A549 (cell line): Measurements from ENCODE around the gene SASS6.

ENCODE experiments used
- CBX2 ChIP-seq: fragments of 200-600 bp; sonication (generic); IDR thresholded peaks from 2 replicates; pipeline ENCODE4 v1.6.1; 2016; ENCODE audit warnings: low read depth, mild to moderate bottlenecking, borderline replicate concordance
- EHMT2 ChIP-seq: fragments of 200-600 bp; sonication (generic); IDR thresholded peaks from 2 replicates; pipeline ENCODE4 v1.6.1; 2016; ENCODE audit warnings: antibody characterized with exemption, low read depth, mild to moderate bottlenecking, moderate library complexity
- EP300 ChIP-seq, 2 experiments: fragments of >200 bp; sonication (Bioruptor Twin); formaldehyde crosslinking; IDR thresholded peaks; 2 replicates in 1 of 2; 3 replicates in 1 of 2; pipeline ENCODE4 v1.6.1; 2016 to 2017
- JUNB ChIP-seq: fragments of >200 bp; sonication (Bioruptor Twin); formaldehyde crosslinking; IDR thresholded peaks from 2 replicates; pipeline ENCODE4 v1.6.1; 2016
- POLR2A ChIP-seq: IDR thresholded peaks from 2 replicates; pipeline ENCODE4 v1.6.1; 2012; ENCODE audit warnings: mild to moderate bottlenecking, low read length
- TF ChIP-seq, protein P1 (sequence below): fragments of 150-350 bp; IDR thresholded peaks from 2 replicates; pipeline ENCODE4 v1.6.1; 2014; ENCODE audit warnings: low read depth, mild to moderate bottlenecking, low read length
- TF ChIP-seq, protein P2 (sequence below): fragments of >200 bp; sonication (Bioruptor Twin); formaldehyde crosslinking; IDR thresholded peaks from 3 replicates; pipeline ENCODE4 v1.5.1; 2016
- TF ChIP-seq, protein P3 (sequence below): fragments of >200 bp; sonication (Bioruptor Twin); formaldehyde crosslinking; IDR thresholded peaks from 2 replicates; pipeline ENCODE4 v1.6.1; 2016

DNA sequence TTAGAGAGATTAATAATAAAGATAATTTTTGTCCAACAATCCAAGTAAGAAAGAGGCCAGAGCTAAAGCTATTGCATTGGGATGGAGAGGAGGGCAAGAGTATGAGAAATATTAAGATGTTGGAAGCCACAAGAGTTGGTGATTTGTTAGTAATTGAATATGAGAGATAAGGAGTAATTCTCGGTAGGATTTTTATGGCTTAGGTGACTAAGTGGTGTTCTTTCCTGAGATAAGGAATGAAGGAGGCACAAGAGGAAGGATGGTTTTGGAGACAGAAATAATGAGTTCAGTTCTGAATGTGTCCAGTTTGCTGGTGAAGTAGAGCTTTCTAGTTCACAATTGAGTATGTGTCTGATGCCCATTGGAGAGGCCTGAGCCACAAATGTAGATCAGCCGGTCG, 9.6 kb upstream of the SASS6 start:
- TF ChIP-seq, protein P1, sequence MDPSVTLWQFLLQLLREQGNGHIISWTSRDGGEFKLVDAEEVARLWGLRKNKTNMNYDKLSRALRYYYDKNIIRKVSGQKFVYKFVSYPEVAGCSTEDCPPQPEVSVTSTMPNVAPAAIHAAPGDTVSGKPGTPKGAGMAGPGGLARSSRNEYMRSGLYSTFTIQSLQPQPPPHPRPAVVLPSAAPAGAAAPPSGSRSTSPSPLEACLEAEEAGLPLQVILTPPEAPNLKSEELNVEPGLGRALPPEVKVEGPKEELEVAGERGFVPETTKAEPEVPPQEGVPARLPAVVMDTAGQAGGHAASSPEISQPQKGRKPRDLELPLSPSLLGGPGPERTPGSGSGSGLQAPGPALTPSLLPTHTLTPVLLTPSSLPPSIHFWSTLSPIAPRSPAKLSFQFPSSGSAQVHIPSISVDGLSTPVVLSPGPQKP, result no peak
- TF ChIP-seq, protein P2, sequence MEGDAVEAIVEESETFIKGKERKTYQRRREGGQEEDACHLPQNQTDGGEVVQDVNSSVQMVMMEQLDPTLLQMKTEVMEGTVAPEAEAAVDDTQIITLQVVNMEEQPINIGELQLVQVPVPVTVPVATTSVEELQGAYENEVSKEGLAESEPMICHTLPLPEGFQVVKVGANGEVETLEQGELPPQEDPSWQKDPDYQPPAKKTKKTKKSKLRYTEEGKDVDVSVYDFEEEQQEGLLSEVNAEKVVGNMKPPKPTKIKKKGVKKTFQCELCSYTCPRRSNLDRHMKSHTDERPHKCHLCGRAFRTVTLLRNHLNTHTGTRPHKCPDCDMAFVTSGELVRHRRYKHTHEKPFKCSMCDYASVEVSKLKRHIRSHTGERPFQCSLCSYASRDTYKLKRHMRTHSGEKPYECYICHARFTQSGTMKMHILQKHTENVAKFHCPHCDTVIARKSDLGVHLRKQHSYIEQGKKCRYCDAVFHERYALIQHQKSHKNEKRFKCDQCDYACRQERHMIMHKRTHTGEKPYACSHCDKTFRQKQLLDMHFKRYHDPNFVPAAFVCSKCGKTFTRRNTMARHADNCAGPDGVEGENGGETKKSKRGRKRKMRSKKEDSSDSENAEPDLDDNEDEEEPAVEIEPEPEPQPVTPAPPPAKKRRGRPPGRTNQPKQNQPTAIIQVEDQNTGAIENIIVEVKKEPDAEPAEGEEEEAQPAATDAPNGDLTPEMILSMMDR, result no peak
- no peak for TF ChIP-seq EP300 (IDR thresholded peaks at IDR 0.05)
- no peak for TF ChIP-seq POLR2A
- TF ChIP-seq JUNB, result no peak
- no peak for TF ChIP-seq CBX2
- TF ChIP-seq, protein P3, sequence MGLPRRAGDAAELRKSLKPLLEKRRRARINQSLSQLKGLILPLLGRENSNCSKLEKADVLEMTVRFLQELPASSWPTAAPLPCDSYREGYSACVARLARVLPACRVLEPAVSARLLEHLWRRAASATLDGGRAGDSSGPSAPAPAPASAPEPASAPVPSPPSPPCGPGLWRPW, result no peak
- no peak for TF ChIP-seq EHMT2
